ENCODE measurements around the gene RAD18.

The RAD18 gene

GRCh38 chr3:8954938-8955763 lies 8.1 kb downstream of the RAD18 start:
- TF ChIP-seq CTCF (IDR thresholded peaks at IDR 0.05), result no peak
- Histone ChIP-seq H3K4me3 (no peak overlapping the region), H3K27ac (no peak overlapping the region)
- no peak for DNase-seq (ENCODE audit: low spot score)

GRCh38 chr3:8953313-8953712 lies 10.0 kb downstream of the RAD18 start:
- TF ChIP-seq CTCF (IDR thresholded peaks at IDR 0.05), result no peak
- no peak for DNase-seq (ENCODE audit: low spot score)
- H3K4me3 ChIP-seq, result no peak overlapping the region
- H3K27ac ChIP-seq, result no peak overlapping the region

- H3K27ac ChIP-seq, result no peak overlapping the region
- DNase-seq (ENCODE audit: low spot score), result no peak
- H3K4me3 ChIP-seq, result no peak overlapping the region
- TF ChIP-seq CTCF (IDR thresholded peaks at IDR 0.05), result no peak
Observed at GRCh38 chr3:8952130-8952529, 11.1 kb downstream of the RAD18 start.

GRCh38 chr3:8945890-8946600 lies 17.2 kb downstream of the RAD18 start:
- no peak for DNase-seq (ENCODE audit: low spot score)
- no peak overlapping the region for H3K4me3 ChIP-seq
- TF ChIP-seq CTCF (IDR thresholded peaks at IDR 0.05), result no peak
- H3K27ac ChIP-seq, result no peak overlapping the region

- TF ChIP-seq CTCF (IDR thresholded peaks at IDR 0.05), result no peak
- no peak for DNase-seq (ENCODE audit: low spot score)
- H3K27ac ChIP-seq, result no peak overlapping the region
Observed at GRCh38 chr3:8942746-8943488, 20.4 kb downstream of the RAD18 start.

GRCh38 chr3:8942115-8942514 lies 21.2 kb downstream of the RAD18 start:
- Histone ChIP-seq H3K4me3 (no peak overlapping the region), H3K27ac (no peak overlapping the region)
- TF ChIP-seq CTCF (IDR thresholded peaks at IDR 0.05), result no peak
- DNase-seq (ENCODE audit: low spot score), result no peak

More at GRCh38 chr3:8942746-8943488, 20.4 kb downstream of the RAD18 start:
- no peak overlapping the region for H3K4me3 ChIP-seq

Measured in coronary artery (tissue), 2 donors.